Embryonic facial prominence (tissue), 1 donor: Measurements from ENCODE around the gene ABCA7.

Experiments
- DNase-seq: peaks from one replicate; pipeline ENCODE4 v3.0.0-alpha.2; 2016; ENCODE audit errors: extremely low spot score

Gene ABCA7

DNA sequence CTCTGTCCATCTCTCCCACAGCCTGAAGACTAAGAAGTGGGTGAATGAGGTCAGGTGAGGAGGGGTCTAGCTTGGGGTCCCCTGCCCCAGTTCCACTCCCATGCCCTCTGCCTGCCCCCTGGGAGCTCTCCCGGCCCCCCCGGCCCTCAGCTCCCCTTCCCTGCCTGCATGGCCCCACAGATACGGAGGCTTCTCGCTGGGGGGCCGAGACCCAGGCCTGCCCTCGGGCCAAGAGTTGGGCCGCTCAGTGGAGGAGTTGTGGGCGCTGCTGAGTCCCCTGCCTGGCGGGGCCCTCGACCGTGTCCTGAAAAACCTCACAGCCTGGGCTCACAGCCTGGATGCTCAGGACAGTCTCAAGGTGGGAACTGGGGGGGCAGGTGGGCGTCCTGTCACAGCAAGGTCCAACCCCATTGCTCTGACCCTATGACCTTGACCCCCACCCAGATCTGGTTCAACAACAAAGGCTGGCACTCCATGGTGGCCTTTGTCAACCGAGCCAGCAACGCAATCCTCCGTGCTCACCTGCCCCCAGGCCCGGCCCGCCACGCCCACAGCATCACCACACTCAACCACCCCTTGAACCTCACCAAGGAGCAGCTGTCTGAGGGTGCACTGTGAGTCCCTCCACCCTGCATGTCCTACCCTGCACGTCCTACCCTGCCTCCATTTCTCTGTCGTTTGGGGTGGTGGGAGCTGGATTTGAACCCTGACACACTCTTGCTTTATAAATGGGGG lies 16.1 kb downstream of the ABCA7 start:
- DNase-seq: no peak

DNA sequence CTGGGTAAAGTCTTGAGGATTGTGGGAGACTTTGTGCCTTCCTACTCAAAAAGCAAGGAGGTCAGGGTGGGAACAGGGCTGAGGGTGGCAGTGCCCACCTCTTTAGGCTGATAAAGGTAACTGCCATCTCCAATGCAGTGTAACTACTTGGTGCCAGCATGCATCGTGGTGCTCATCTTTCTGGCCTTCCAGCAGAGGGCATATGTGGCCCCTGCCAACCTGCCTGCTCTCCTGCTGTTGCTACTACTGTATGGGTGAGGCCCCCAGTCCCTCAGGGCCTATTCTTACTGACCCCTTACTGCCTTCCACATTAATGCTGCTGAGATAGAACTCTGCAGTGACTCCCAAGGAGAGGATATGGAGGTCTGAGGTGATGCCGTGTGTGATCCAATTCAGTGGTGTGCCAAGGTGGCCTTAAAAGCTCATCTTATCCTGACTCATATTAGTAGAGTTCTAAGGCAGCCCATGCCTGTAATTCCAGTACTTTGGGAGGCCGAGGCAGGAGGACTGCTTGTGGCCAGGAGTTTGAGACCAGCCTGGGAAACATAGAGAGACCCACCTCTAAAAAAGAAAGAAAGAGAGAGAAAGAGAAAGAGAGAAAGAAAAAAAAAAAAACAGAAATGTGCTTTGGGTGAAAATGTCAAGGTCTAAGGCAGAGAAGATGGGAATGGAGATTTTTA lies 17.4 kb downstream of the ABCA7 start:
- no peak for DNase-seq

DNA sequence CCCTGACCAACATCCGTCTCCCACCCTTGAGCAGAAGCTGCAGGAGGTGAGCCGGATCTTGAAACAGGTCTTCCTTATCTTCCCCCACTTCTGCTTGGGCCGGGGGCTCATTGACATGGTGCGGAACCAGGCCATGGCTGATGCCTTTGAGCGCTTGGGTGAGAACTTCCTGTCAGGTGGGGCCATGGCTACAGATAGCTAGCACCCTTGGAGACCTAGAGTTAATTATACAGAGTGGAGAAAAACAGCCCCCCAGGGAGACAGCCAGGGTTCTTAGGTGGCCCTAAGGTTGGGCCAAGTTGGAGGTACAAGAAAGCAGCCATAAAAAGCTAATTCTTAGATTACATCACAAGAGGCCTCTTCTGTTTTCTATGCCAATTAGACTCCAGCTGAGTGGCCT lies 18.2 kb downstream of the ABCA7 start:
- no peak for DNase-seq

DNA sequence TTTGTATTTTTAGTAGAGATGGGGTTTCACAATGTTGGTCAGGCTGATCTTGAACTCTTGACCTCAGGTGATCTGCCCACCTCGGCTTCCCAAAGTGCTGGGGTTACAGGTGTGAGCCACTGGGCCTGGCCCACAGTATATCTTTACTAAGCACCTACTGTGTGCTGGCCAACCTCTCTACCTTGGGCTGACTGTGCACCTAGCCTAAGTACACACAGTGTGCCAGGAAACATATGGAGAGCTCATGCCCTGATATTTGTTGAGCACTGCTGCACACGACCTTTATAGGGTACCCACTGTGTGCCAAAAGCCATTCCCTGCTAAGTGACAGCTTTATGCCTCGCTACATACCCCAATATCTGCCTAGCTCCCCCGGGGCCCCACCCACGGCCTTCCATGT lies 20.8 kb downstream of the ABCA7 start:
- DNase-seq: no peak

DNA sequence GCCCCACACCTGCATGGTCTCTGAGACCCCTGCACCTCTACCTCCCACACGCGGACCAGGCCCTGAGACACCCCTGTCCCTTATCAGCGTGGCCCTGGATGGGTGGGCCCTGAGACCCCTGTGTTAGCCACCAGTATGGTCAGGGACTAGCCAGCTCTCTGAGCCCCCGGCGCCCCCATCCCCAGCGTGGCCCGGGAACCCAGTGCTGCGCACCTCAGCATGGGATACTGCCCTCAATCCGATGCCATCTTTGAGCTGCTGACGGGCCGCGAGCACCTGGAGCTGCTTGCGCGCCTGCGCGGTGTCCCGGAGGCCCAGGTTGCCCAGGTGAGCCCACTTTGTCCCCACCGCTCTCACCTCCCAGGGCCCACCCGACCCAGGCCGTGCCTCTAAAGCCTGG lies 22.1 kb downstream of the ABCA7 start:
- DNase-seq: no peak

DNA sequence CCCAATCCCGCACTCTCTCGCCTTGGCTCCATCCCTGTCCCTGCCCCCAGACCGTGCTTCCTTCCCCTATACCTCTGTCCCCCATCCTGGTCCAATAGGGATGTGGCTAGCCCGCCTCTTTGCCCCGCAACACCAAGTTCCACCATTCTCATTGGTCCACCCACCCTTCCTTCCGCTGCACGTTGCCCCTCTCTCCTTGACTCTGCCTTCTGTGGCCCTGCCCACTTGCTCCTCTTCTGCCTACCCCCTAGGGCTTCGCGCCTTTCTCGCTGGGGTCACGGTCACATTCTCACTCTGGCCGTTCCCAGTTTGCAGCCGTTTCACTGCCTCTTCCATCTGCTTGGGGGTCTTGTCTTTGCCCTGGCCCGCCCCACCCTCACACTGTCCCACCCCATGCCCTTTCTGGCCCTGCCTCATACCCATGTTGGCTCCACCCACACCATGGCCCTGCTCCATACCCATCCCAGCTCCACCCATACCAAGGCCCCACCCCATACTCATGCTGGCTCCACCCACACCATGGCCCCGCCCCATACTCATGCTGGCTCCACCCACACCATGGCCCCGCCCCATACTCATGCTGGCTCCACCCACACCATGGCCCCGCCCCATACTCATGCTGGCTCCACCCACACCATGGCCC lies 22.6 kb downstream of the ABCA7 start:
- DNase-seq: no peak

DNA sequence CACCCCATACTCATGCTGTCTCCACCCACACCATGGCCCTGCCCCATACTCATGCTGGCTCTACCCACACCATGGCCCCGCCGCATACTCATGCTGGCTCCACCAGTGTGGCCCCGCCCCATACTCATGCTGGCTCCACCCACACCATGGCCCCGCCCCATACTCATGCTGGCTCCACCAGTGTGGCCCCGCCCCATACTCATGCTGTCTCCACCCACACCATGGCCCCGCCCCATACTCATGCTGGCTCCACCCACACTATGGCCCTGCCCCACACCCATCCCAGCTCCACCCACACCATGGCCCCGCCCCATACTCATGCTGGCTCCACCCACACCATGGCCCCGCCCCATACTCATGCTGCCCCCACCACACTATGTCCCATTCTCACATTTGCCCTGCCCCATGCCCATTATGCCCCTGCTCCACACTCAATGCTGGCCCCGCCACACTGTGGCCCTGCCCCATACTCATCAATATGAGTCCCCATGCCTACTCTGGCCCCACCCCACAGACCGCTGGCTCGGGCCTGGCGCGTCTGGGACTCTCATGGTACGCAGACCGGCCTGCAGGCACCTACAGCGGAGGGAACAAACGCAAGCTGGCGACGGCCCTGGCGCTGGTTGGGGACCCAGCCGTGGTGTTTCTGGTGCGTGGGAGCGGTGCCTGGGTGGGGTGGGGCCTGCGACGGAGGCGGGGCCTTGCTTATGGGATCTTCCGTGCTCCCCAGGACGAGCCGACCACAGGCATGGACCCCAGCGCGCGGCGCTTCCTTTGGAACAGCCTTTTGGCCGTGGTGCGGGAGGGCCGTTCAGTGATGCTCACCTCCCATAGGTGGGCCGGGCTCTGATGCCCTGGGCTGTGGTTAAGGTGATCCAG lies 23.4 kb downstream of the ABCA7 start:
- no peak for DNase-seq

DNA sequence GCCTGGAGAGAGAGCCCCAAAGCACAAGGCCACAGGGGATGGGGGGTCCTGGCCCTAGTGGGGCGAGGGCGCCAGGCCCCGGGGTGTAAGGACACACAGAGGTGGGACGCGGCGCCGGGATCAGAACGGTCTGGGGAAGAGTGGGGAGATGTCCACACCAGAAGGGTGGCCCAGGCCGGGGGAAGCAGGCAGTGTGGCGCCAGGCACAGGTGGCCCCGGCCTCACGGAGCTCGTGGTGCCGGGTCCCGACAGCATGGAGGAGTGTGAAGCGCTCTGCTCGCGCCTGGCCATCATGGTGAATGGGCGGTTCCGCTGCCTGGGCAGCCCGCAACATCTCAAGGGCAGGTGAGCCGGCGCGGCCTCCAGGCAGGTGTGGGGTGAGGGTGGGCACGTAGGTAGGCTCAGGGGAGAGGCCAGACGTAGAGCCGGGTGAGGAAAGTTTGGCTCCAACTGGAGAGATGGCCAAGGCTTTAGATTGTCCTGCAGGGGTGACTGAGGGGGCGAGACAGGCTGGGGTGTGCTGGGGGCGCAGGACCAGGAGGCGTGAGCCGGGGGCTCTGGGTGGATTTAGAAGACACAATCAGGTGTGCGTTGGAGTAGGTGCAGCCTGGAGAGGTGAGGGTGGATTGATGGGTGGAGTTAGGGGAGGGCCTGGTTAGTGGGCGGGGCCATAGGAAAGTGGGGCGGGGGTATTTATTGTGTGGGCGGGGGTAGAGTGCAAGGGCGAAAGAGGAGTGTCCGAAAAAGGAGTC lies 24.2 kb downstream of the ABCA7 start:
- no peak for DNase-seq

DNA sequence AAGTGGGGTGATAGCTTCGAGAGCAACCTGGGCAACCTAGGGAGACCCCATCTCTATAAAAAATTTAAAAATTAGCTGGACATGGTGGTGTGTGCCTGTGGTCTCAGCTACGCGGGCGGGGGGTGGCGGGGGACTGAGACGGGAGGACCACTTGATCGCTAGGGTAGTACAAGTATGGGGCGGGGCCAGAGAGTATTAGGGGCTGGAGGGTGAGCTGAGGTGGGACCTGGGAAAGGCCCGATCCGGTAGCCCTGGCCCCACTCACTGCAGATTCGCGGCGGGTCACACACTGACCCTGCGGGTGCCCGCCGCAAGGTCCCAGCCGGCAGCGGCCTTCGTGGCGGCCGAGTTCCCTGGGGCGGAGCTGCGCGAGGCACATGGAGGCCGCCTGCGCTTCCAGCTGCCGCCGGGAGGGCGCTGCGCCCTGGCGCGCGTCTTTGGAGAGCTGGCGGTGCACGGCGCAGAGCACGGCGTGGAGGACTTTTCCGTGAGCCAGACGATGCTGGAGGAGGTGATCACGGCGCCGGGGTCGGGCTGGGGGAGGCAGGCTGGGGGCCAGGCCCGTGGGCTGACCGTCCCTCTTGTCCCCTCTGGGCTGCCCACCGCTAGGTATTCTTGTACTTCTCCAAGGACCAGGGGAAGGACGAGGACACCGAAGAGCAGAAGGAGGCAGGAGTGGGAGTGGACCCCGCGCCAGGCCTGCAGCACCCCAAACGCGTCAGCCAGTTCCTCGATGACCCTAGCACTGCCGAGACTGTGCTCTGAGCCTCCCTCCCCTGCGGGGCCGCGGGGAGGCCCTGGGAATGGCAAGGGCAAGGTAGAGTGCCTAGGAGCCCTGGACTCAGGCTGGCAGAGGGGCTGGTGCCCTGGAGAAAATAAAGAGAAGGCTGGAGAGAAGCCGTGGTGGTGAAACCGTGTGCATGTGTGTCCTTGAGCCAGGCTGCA lies 25.0 kb downstream of the ABCA7 start:
- no peak for DNase-seq

DNA sequence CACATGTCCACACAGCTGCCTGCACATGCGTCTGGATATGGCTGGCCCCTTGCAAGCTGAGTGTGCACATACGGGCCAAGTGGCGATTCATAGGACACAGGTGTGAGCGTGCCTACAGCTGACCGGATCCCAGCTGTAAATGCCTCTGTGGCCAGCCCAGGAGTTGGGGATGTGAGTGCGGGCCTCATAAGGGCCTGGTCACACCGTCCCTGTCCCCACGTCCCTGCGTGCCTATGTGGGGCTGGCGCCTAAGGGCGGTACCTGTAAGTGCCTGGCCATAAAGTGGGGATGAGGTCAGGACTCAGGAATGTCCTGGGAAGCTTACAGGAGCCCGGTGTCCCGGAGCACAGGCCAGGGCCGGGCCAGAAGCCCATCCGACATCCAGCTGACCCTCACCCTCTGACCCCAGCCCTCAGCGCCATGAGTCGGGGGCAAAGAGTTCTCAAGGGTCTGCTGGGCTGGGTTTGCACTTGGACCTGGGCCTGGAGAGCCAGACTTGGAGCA lies 25.8 kb downstream of the ABCA7 start:
- no peak for DNase-seq

DNA sequence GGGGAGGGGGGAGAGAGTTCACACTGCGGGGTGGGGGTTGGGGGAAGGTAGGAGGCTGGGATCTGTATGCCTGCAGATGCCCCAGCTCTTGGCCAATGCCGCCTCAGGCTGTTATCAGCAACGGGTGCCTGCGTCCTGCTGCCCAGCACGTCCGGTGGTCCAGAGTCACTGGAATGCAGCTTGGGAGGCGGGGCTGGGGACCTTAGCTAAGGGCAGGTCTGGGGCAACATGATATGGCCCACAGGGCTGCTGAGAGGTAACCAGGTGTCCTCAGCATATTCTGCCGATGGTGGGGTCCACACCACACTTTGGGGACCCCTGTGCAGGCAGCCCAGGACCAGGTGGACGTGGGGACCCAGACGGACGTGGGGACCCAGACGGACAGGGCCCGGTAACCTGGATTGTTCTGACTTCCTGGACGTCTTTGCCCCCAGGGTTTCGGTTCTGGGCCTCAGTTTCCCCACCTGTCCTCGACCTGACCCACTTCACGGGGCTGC lies 26.4 kb downstream of the ABCA7 start:
- DNase-seq: no peak

DNA sequence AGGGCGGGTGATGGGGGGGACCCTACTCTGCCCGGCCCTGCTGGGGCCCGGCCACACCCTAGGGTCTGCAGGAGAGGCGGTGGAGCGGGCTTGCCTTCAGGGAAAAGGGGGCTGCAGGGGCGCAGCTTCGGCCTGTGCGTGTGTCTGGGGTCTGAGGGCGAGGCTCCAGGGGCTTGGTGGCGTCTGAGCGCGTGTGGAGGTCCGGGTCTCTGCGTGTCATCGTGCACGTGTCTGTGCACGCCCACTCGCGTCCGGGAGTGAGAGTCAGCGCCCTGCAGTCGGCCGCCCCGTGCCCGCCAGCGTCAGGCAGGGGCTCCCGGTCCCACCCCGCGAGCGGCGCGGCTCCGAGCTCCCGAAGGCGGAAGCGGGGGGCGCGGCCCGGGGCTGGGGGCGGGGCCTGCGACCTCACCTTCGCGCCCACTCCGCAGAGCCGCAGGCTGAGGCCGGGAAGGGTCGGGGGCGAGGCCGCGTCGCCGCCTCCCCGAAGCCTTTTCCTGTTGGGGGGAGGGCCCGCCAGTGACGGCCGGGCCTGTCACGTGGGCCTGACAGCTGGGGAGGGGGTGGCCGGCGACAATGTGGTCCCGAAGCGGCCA lies 26.9 kb downstream of the ABCA7 start, which contains the start of gene ARHGAP45:
ARHGAP45 (plus strand) TSS at position 420 of the 593 bp plus-strand sequence. CDS start 239 bp downstream, outside the sequence.
- DNase-seq: no peak

DNA sequence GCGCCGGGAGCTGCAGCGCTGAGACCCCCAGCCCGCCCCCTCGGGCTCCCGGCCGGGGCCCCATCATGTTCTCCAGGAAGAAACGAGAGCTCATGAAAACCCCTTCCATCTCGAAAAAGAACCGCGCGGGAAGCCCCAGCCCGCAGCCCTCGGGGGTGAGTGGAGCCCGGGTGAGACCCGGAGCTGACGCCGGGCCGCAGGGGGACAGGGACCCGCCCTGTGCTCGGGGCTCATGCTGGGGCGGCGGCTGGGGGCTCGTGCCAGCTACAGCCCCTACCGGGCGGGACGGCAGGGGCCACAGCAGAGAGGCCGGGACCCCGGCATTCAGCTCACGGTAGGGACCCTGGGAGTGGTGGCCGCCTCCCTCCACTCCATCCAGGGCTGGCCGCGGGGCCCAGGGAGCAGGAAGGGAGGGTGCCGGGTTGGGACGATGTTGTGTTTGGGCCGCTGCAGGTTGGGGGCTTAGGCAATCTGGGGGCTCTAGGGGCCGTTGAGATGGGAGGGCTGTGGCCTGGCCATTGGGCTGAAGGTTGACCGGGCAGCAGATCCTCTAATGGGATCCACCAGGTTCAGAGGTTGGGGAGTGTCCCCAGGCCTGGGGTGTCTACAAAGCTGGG lies 27.5 kb downstream of the ABCA7 start:
- DNase-seq: no peak

DNA sequence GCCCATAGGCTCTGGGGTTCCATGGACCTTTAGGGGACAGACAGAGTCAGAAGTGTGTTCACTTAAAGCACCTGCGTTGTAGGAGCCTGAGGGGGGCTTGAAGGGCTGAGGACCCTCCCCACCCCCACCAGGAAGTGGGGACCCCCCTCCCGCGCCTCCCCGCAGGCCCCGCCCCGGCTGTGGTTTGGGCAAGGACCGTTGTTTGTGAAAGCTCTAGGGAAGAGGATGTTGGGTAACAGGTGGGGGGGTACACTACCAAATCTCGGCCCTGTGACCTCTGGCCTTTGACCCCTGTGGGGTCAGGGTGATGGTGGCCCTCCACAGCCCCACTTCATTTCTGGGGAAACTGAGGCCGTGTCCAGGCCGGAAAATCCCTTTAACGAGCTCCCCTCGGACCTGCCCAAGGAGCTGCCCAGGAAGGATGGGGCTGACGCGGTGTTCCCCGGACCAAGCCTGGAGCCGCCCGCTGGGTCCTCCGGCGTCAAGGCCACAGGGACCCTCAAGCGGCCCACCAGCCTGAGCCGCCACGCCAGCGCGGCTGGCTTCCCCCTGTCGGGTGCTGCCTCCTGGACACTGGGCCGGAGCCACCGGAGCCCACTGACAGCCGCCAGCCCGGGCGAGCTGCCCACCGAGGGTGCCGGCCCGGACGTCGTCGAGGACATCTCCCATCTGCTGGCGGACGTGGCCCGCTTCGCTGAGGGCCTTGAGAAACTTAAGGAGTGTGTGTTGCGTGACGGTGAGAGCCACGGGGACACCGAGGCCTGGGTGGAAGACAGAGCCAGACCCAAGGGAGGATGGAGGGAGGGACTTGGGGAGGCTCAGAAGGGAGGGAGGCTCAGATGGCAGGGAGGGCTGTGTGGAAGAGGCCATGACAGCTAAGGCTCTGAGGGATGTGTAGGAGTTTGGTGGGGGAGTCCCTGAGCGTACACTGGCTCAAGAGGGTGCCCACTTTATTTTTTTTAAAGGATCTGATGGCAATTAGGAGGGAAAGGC lies 28.4 kb downstream of the ABCA7 start:
- no peak for DNase-seq

DNA sequence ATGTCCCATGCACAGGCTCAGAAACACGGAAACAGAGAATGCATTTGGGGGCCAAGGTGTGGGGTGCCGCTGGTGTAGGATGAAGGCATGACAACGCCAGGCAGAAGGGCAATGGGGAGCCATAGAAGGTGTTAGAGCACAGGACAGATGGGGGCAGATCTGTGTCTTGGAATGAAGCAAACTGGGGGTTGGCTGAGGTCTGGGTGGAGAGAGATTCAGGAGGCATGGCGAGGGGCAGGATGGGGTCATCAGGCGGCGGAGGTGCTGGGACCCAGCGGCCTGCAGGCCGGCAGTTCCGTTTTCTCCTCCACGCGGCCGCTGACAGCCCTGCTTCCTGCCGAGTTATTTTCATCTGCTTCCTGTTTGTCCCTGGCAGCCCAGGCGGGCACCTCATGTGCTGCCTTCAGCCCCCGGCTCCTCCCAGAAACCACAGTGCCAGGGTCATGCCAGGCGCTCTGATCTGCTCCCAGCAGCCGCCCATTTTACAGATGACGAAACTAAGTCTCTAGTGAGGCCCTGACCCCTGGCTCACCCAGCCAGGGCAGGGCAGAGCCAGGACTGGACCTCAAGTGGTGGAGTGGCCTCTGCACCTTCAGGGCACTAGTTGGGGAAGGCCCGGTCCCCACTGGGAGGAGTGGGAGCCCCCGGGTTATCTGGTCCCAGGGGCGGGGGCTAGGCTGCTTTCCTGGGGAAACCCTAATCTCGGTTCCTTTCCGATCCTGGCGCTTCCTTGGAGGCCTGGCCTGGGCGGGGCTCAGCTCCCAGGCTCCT lies 29.3 kb downstream of the ABCA7 start:
- DNase-seq: no peak

DNA sequence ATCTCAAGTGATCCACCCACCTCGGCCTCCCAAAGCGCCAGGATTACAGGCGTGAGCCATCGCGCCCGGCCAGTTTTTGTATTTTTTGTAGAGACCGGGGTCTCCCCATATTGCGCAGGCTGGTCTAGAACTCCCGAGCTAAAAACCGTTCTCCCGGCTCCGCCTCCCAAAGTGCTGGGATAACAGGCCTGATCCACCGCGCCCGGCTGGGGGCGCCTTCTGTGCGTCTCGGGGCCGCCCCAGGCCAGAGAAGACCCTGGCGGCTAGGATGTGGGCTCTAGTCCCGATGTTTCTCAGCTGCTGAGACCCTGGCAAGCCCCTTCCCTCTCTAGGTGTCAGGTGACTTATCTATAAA lies 30.6 kb downstream of the ABCA7 start:
- no peak for DNase-seq
